DND-41 (cell line): ENCODE data around the gene ATP1A1.

Source experiments
- CTCF ChIP-seq: IDR thresholded peaks from 2 replicates; pipeline ENCODE4 v1.5.1; 2012; ENCODE audit warnings: borderline replicate concordance, low read length, moderate library complexity, mild to moderate bottlenecking; ENCODE audit not compliant: poor library complexity, severe bottlenecking; ENCODE audit errors: extremely low read depth
- EZH2 ChIP-seq: IDR thresholded peaks from 3 replicates; pipeline ENCODE4 v1.6.1; 2012; ENCODE audit warnings: borderline replicate concordance, low read depth, mild to moderate bottlenecking, moderate library complexity, low read length, inconsistent platforms; ENCODE audit not compliant: severe bottlenecking

- TF ChIP-seq CTCF (no peak), EZH2 (no peak)
These were observed 7.6 kb downstream of the ATP1A1 start for GRCh38 chr1:116380499-116381242.
